ENCODE data around the gene ELFN2.

ELFN2 gene

DNA sequence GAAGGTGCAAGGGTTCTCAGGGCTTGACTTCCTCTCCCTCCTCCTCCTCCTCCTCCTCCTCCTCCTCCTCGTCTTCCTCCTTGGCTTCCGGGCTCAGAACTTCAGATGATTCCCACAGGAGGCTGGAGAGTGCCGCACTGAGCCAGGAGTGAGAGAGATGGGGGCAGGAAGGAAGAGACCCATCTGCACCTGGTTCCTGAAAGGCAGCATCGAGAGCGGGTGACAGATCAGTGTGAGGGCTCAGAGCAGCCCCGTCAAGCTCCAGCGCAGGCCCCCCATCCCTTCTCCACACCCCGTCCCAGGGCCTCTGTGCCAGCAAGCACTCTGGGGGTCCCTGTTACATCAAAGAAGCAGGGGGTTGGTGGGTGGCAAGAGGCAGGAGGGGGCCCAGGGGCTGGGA is 51.5 kb downstream of the ELFN2 start:
- no peaks in the 10 kb centered on the region for H3K36me3 ChIP-seq (replicated peaks; ENCODE audit: insufficient read depth, low read length)
- no peaks in the 10 kb centered on the region for H3F3A ChIP-seq (ENCODE audit: insufficient read depth, low read length)
- no peak overlapping the region for H3K27ac ChIP-seq (ENCODE audit: low read length)
- no peak overlapping the region for H3K4me3 ChIP-seq (ENCODE audit: low read length)
- H3K4me2 ChIP-seq (ENCODE audit: low read depth, low read length) = no peak overlapping the region
- DNase-seq = no peak
- H2AFZ ChIP-seq (ENCODE audit: low read length) = no peak overlapping the region
- H3K9me2 ChIP-seq (replicated peaks; ENCODE audit: insufficient read depth, low read length) = no peaks in the 10 kb centered on the region
- no peaks in the 10 kb centered on the region for H3K79me2 ChIP-seq (ENCODE audit: low read length)
- no peaks in the 10 kb centered on the region for H3K9me3 ChIP-seq (replicated peaks; ENCODE audit: insufficient read depth, low read length)
- TF ChIP-seq EZH2 (optimal IDR thresholded peaks at IDR 0.05; ENCODE audit: low read depth, low read length) (no peak), EZH2phosphoT487 (IDR thresholded peaks at IDR 0.05; ENCODE audit: low read length) (no peak)
- TF ChIP-seq, protein P1, sequence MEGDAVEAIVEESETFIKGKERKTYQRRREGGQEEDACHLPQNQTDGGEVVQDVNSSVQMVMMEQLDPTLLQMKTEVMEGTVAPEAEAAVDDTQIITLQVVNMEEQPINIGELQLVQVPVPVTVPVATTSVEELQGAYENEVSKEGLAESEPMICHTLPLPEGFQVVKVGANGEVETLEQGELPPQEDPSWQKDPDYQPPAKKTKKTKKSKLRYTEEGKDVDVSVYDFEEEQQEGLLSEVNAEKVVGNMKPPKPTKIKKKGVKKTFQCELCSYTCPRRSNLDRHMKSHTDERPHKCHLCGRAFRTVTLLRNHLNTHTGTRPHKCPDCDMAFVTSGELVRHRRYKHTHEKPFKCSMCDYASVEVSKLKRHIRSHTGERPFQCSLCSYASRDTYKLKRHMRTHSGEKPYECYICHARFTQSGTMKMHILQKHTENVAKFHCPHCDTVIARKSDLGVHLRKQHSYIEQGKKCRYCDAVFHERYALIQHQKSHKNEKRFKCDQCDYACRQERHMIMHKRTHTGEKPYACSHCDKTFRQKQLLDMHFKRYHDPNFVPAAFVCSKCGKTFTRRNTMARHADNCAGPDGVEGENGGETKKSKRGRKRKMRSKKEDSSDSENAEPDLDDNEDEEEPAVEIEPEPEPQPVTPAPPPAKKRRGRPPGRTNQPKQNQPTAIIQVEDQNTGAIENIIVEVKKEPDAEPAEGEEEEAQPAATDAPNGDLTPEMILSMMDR (IDR thresholded peaks at IDR 0.05; ENCODE audit: low read length) = no peak
- no peak overlapping the region for H3K9ac ChIP-seq (ENCODE audit: low read length)
- peaks cover 13% of the 10 kb centered on the region; the same call in 1 of the 2 replicates for H3K27me3 ChIP-seq (replicated peaks; ENCODE audit: insufficient read depth, low read length)
- H3K4me1 ChIP-seq (ENCODE audit: low read length) = peaks cover 35% of the 10 kb centered on the region
- no peaks in the 10 kb centered on the region for H4K20me1 ChIP-seq (ENCODE audit: insufficient read depth, low read length)

GRCh38 chr22:37374571-37374970 is 52.7 kb downstream of the ELFN2 start:
- Histone ChIP-seq H3K4me1 (ENCODE audit: low read length) (peaks cover 35% of the 10 kb centered on the region), H2AFZ (ENCODE audit: low read length) (no peak overlapping the region), H3K36me3 (replicated peaks; ENCODE audit: insufficient read depth, low read length) (no peaks in the 10 kb centered on the region), H3K4me3 (ENCODE audit: low read length) (no peak overlapping the region), H3K4me2 (ENCODE audit: low read depth, low read length) (no peak overlapping the region), H3K9me2 (replicated peaks; ENCODE audit: insufficient read depth, low read length) (no peaks in the 10 kb centered on the region), H3K27me3 (replicated peaks; ENCODE audit: insufficient read depth, low read length) (peaks cover 3% of the 10 kb centered on the region; the same call in 1 of the 2 replicates), H3K9ac (ENCODE audit: low read length) (no peak overlapping the region), H3F3A (ENCODE audit: insufficient read depth, low read length) (no peaks in the 10 kb centered on the region), H3K9me3 (replicated peaks; ENCODE audit: insufficient read depth, low read length) (no peaks in the 10 kb centered on the region), H3K79me2 (ENCODE audit: low read length) (no peaks in the 10 kb centered on the region), H3K27ac (ENCODE audit: low read length) (no peak overlapping the region), H4K20me1 (ENCODE audit: insufficient read depth, low read length) (no peaks in the 10 kb centered on the region)
- no peak for DNase-seq
- no peak for TF ChIP-seq EZH2phosphoT487 (IDR thresholded peaks at IDR 0.05; ENCODE audit: low read length)
- TF ChIP-seq EZH2 (optimal IDR thresholded peaks at IDR 0.05; ENCODE audit: low read depth, low read length) = no peak
- TF ChIP-seq, protein P1 (IDR thresholded peaks at IDR 0.05; ENCODE audit: low read length) = no peak

GRCh38 chr22:37373451-37373850 is 53.8 kb downstream of the ELFN2 start:
- no peak overlapping the region for H3K27ac ChIP-seq (ENCODE audit: low read length)
- no peak overlapping the region for H2AFZ ChIP-seq (ENCODE audit: low read length)
- H3K4me1 ChIP-seq (ENCODE audit: low read length) = peaks cover 29% of the 10 kb centered on the region
- no peaks in the 10 kb centered on the region for H3K79me2 ChIP-seq (ENCODE audit: low read length)
- H3K9ac ChIP-seq (ENCODE audit: low read length) = no peak overlapping the region
- no peaks in the 10 kb centered on the region for H3K36me3 ChIP-seq (replicated peaks; ENCODE audit: insufficient read depth, low read length)
- no peaks in the 10 kb centered on the region for H3K9me3 ChIP-seq (replicated peaks; ENCODE audit: insufficient read depth, low read length)
- H3K9me2 ChIP-seq (replicated peaks; ENCODE audit: insufficient read depth, low read length) = no peaks in the 10 kb centered on the region
- no peak overlapping the region for H3K4me2 ChIP-seq (ENCODE audit: low read depth, low read length)
- no peak for DNase-seq
- H3K27me3 ChIP-seq (replicated peaks; ENCODE audit: insufficient read depth, low read length) = peaks cover 3% of the 10 kb centered on the region; the same call in 1 of the 2 replicates
- no peaks in the 10 kb centered on the region for H4K20me1 ChIP-seq (ENCODE audit: insufficient read depth, low read length)
- TF ChIP-seq, protein P1 (IDR thresholded peaks at IDR 0.05; ENCODE audit: low read length) = no peak
- TF ChIP-seq EZH2 (optimal IDR thresholded peaks at IDR 0.05; ENCODE audit: low read depth, low read length) = no peak
- TF ChIP-seq EZH2phosphoT487 (IDR thresholded peaks at IDR 0.05; ENCODE audit: low read length) = no peak
- no peaks in the 10 kb centered on the region for H3F3A ChIP-seq (ENCODE audit: insufficient read depth, low read length)
- no peak overlapping the region for H3K4me3 ChIP-seq (ENCODE audit: low read length)

Measured in MM.1S (cell line).